Neuronal stem cell (in vitro differentiated cells): Measurements from ENCODE around the gene LIN7B.

ENCODE experiments used
- DNase-seq: peaks from one replicate; pipeline ENCODE4 v3.0.0-alpha.2; 2013; ENCODE audit warnings: low spot score
- H2AFZ ChIP-seq: one replicate; pipeline ENCODE4 v1.6.1; 2013; ENCODE audit warnings: mild to moderate bottlenecking, low read length, inconsistent platforms
- H2AK5ac ChIP-seq: 2 replicates; pipeline ENCODE4 v1.6.1; 2013; ENCODE audit warnings: low read depth, mild to moderate bottlenecking, inconsistent platforms, low read length, moderate library complexity, mixed read lengths
- H2BK120ac ChIP-seq: 2 replicates; pipeline ENCODE4 v1.6.1; 2013; ENCODE audit warnings: low read depth, mild to moderate bottlenecking, inconsistent platforms, low read length, moderate library complexity, mixed read lengths
- H2BK12ac ChIP-seq: one replicate; pipeline ENCODE4 v1.6.1; 2013; ENCODE audit warnings: low read length, inconsistent platforms
- H2BK15ac ChIP-seq: 2 replicates; pipeline ENCODE4 v1.6.1; 2013; ENCODE audit warnings: mild to moderate bottlenecking, low read length, inconsistent platforms, mixed read lengths
- H2BK5ac ChIP-seq: one replicate; pipeline ENCODE4 v1.6.1; 2013; ENCODE audit warnings: inconsistent platforms, mild to moderate bottlenecking, low read length, moderate library complexity
- H3K14ac ChIP-seq: one replicate; pipeline ENCODE4 v1.6.1; 2013; ENCODE audit warnings: low read length, inconsistent platforms
- H3K18ac ChIP-seq: 2 replicates; pipeline ENCODE4 v1.6.1; 2013; ENCODE audit warnings: low read length, inconsistent platforms
- H3K23ac ChIP-seq: 2 replicates; pipeline ENCODE4 v1.6.1; 2013; ENCODE audit warnings: low read depth, mild to moderate bottlenecking, mixed read lengths, low read length, inconsistent platforms; ENCODE audit not compliant: poor library complexity
- H3K27ac ChIP-seq: replicated peaks from 3 replicates; pipeline ENCODE4 v1.5.1; 2013; ENCODE audit warnings: low read length, inconsistent platforms
- H3K27me3 ChIP-seq, 3 experiments: 2 replicates each; pipeline ENCODE4 v1.6.1; 2013; ENCODE audit warnings: low read length in 3 of 3, mild to moderate bottlenecking in 2 of 3, inconsistent platforms in 1 of 3, low read depth in 1 of 3, mixed read lengths in 1 of 3, moderate library complexity in 1 of 3; ENCODE audit not compliant: control insufficient read depth in 3 of 3, insufficient read depth in 3 of 3
- H3K36me3 ChIP-seq, 2 donors: replicated peaks in 1 of 2; 2 replicates each; pipeline ENCODE4 v1.6.1; 2013; ENCODE audit warnings: low read length in 2 of 2; ENCODE audit not compliant: control insufficient read depth in 2 of 2, insufficient read depth in 2 of 2
- H3K4ac ChIP-seq: 2 replicates; pipeline ENCODE4 v1.6.1; 2013; ENCODE audit warnings: inconsistent platforms, mild to moderate bottlenecking, low read length, moderate library complexity
- H3K4me1 ChIP-seq, 2 donors: 1 replicate in 1 of 2; 2 replicates in 1 of 2; pipeline ENCODE4 v1.6.1; 2013; ENCODE audit warnings: low read length in 2 of 2, low read depth in 1 of 2; ENCODE audit not compliant: control insufficient read depth in 2 of 2, insufficient read depth in 1 of 2
- H3K4me2 ChIP-seq: one replicate; pipeline ENCODE4 v1.6.1; 2013; ENCODE audit warnings: mild to moderate bottlenecking, low read length, inconsistent platforms; ENCODE audit not compliant: insufficient read depth, poor library complexity, severe bottlenecking
- H3K4me3 ChIP-seq, 2 donors: 2 replicates each; pipeline ENCODE4 v1.5.1; 2013; ENCODE audit warnings: low read length in 2 of 2, mild to moderate bottlenecking in 2 of 2, inconsistent platforms in 1 of 2, moderate library complexity in 1 of 2
- H3K79me1 ChIP-seq: one replicate; pipeline ENCODE4 v1.6.1; 2013; ENCODE audit warnings: low read depth, mild to moderate bottlenecking, inconsistent platforms, low read length, moderate library complexity
- H3K9ac ChIP-seq: one replicate; pipeline ENCODE4 v1.6.1; 2013; ENCODE audit warnings: mild to moderate bottlenecking, low read depth, low read length, inconsistent platforms; ENCODE audit not compliant: poor library complexity
- H3K9me3 ChIP-seq, 2 donors: replicated peaks in 1 of 2; 2 replicates each; pipeline versions ENCODE3 to v1.6.1; 2013; ENCODE audit warnings: low read length in 2 of 2, mild to moderate bottlenecking in 2 of 2, inconsistent platforms in 1 of 2, low read depth in 1 of 2, mixed read lengths in 1 of 2, moderate library complexity in 1 of 2; ENCODE audit not compliant: control insufficient read depth in 2 of 2, insufficient read depth in 1 of 2
- H4K8ac ChIP-seq: one replicate; pipeline ENCODE4 v1.6.1; 2013; ENCODE audit warnings: low read depth, mild to moderate bottlenecking, inconsistent platforms, low read length, moderate library complexity
- H4K91ac ChIP-seq: one replicate; pipeline ENCODE4 v1.6.1; 2013; ENCODE audit warnings: low read length, low read depth, mild to moderate bottlenecking, inconsistent platforms; ENCODE audit not compliant: poor library complexity
- WGBS, 2 donors: extraction: QIAGEN DNeasy Blood & Tissue Kit; methylation state at CpG; one replicate each; pipeline ENCODE4 v1.1.7; 2013; ENCODE audit warnings: missing lambda C conversion rate in 2 of 2, mixed read lengths in 1 of 2; ENCODE audit not compliant: insufficient read length in 2 of 2, insufficient replicate concordance in 1 of 2; ENCODE audit errors: extremely low coverage in 2 of 2; 5-methylcytosine and 5-hydroxymethylcytosine counted together

LIN7B gene

GRCh38 chr19:49086296-49086695, 27.9 kb upstream of the LIN7B start:
- Histone ChIP-seq H3K9ac (no peak overlapping the region), H2BK12ac (no peak overlapping the region), H3K9me3 (peaks cover 2 to 6% of the 10 kb centered on the region in 2 donors), H2AFZ (no peak overlapping the region), H3K4ac (no peak overlapping the region), H3K23ac (no peak overlapping the region), H3K79me1 (peaks cover 5% of the 10 kb centered on the region), H2BK120ac (no peak overlapping the region), H3K4me3 (peak overlapping the region; percentile 96 to 97), H4K8ac (no peak overlapping the region), H3K4me1 (peaks cover 6 to 7% of the 10 kb centered on the region in 2 donors), H3K14ac (peak overlapping the region; percentile 33), H3K27me3 (peaks cover 0 to 4% (median 0%) of the 10 kb centered on the region in 3 experiments), H3K36me3 (peaks cover 29 to 50% of the 10 kb centered on the region in 2 donors), H2BK15ac (no peak overlapping the region), H3K27ac (no peak overlapping the region), H2AK5ac (no peak overlapping the region), H4K91ac (no peak overlapping the region), H3K4me2 (peak overlapping the region; percentile 87), H3K18ac (no peak overlapping the region), H2BK5ac (no peak overlapping the region)
- no peak for DNase-seq
- no CpG with 5 or more reads among the region's 11 CpGs for WGBS, 2 donors

GRCh38 chr19:49091391-49092038, 22.7 kb upstream of the LIN7B start:
- peaks cover 2 to 3% of the 10 kb centered on the region in 2 donors for H3K4me1 ChIP-seq
- WGBS, 2 donors, result no CpG with 5 or more reads among the region's 17 CpGs
- no peak overlapping the region for H3K18ac ChIP-seq
- no peak overlapping the region for H2BK12ac ChIP-seq
- no peak overlapping the region for H3K9ac ChIP-seq
- no peak overlapping the region for H2AK5ac ChIP-seq
- no peak overlapping the region for H2AFZ ChIP-seq
- no peak overlapping the region for H3K14ac ChIP-seq
- no peak overlapping the region for H2BK120ac ChIP-seq
- H3K23ac ChIP-seq, result no peak overlapping the region
- no peak overlapping the region for H3K4ac ChIP-seq
- H3K27me3 ChIP-seq, result no peaks in the 10 kb centered on the region
- DNase-seq, result no peak
- no peak overlapping the region for H3K27ac ChIP-seq
- H3K79me1 ChIP-seq, result peaks cover 6% of the 10 kb centered on the region
- H4K91ac ChIP-seq, result no peak overlapping the region
- H4K8ac ChIP-seq, result no peak overlapping the region
- peaks cover 57 to 96% of the 10 kb centered on the region in 2 donors for H3K36me3 ChIP-seq
- no peaks in the 10 kb centered on the region for H3K9me3 ChIP-seq
- H3K4me3 ChIP-seq, result no peak overlapping the region
- no peak overlapping the region for H2BK15ac ChIP-seq
- H3K4me2 ChIP-seq, result no peak overlapping the region
- no peak overlapping the region for H2BK5ac ChIP-seq

- peaks cover 55 to 96% of the 10 kb centered on the region in 2 donors for H3K36me3 ChIP-seq
- WGBS, 2 donors, result no CpG with 5 or more reads among the region's 6 CpGs
- no peak overlapping the region for H3K4me2 ChIP-seq
Observed at GRCh38 chr19:49092686-49093085, 21.5 kb upstream of the LIN7B start.

GRCh38 chr19:49094505-49095482, 19.4 kb upstream of the LIN7B start:
- H3K4me2 ChIP-seq, result no peak overlapping the region
- no peak overlapping the region for H3K4me3 ChIP-seq
- no peak overlapping the region for H2BK5ac ChIP-seq
- H3K36me3 ChIP-seq, result peaks cover 65 to 100% of the 10 kb centered on the region in 2 donors
- H3K27me3 ChIP-seq, result no peaks in the 10 kb centered on the region
- no peak overlapping the region for H4K8ac ChIP-seq
- DNase-seq, result no peak
- no peak overlapping the region for H2BK15ac ChIP-seq
- H4K91ac ChIP-seq, result no peak overlapping the region
- no peaks in the 10 kb centered on the region for H3K9me3 ChIP-seq
- WGBS, 2 donors, result no CpG with 5 or more reads among the region's 23 CpGs
- H2BK120ac ChIP-seq, result no peak overlapping the region
- no peak overlapping the region for H3K27ac ChIP-seq
- H3K23ac ChIP-seq, result no peak overlapping the region
- H3K4me1 ChIP-seq, result no peaks in the 10 kb centered on the region
- no peak overlapping the region for H3K18ac ChIP-seq
- no peak overlapping the region for H3K9ac ChIP-seq
- no peak overlapping the region for H2AFZ ChIP-seq
- H3K4ac ChIP-seq, result no peak overlapping the region
- H2AK5ac ChIP-seq, result no peak overlapping the region
- no peak overlapping the region for H3K14ac ChIP-seq
- H3K79me1 ChIP-seq, result peaks cover 10% of the 10 kb centered on the region
- no peak overlapping the region for H2BK12ac ChIP-seq

More at GRCh38 chr19:49092686-49093085, 21.5 kb upstream of the LIN7B start:
- no peaks in the 10 kb centered on the region for H3K9me3 ChIP-seq
- no peak overlapping the region for H4K8ac ChIP-seq
- H3K79me1 ChIP-seq, result peaks cover 7% of the 10 kb centered on the region
- no peak overlapping the region for H2BK120ac ChIP-seq
- no peak overlapping the region for H2BK12ac ChIP-seq
- H3K4me1 ChIP-seq, result no peaks in the 10 kb centered on the region
- no peak for DNase-seq
- H3K4me3 ChIP-seq, result no peak overlapping the region
- no peak overlapping the region for H2BK15ac ChIP-seq
- no peak overlapping the region for H3K9ac ChIP-seq
- no peak overlapping the region for H3K18ac ChIP-seq
- H3K4ac ChIP-seq, result no peak overlapping the region
- no peak overlapping the region for H2AFZ ChIP-seq
- H3K27me3 ChIP-seq, result no peaks in the 10 kb centered on the region
- H2BK5ac ChIP-seq, result no peak overlapping the region
- no peak overlapping the region for H3K27ac ChIP-seq
- no peak overlapping the region for H4K91ac ChIP-seq
- no peak overlapping the region for H2AK5ac ChIP-seq
- H3K14ac ChIP-seq, result no peak overlapping the region
- no peak overlapping the region for H3K23ac ChIP-seq
